GM12801 (cell line): ENCODE measurements around the gene NUP188.

Experiments
- CTCF ChIP-seq: IDR thresholded peaks from one replicate; pipeline ENCODE4 v1.5.1; 2011; ENCODE audit warnings: control low read depth; ENCODE audit not compliant: insufficient read length; ENCODE audit errors: extremely low read depth

The NUP188 gene

GRCh38 chr9:128917151-128917849 lies 30.2 kb upstream of the NUP188 start:
- no peak for TF ChIP-seq CTCF

- TF ChIP-seq CTCF: no peak
Measured at GRCh38 chr9:128918921-128919320, 28.6 kb upstream of the NUP188 start.

GRCh38 chr9:128919402-128920089 lies 28.0 kb upstream of the NUP188 start:
- TF ChIP-seq CTCF: no peak

GRCh38 chr9:128920381-128921058 lies 27.0 kb upstream of the NUP188 start, which contains the start of gene PHYHD1:
PHYHD1 (plus strand) TSS chr9:128920982; CDS start chr9:128922324, 1,342 bp downstream.
- TF ChIP-seq CTCF: no peak

GRCh38 chr9:128921881-128922763 lies 25.4 kb upstream of the NUP188 start:
- TF ChIP-seq CTCF: no peak

- no peak for TF ChIP-seq CTCF
Measured at GRCh38 chr9:128923493-128923883, 24.0 kb upstream of the NUP188 start.
